Keratinocyte (primary cell): Measurements from ENCODE around the gene SMAD3.

Source experiments
- CTCF ChIP-seq, 3 experiments: IDR thresholded peaks in 1 of 3; conservative IDR thresholded peaks in 1 of 3; optimal IDR thresholded peaks in 1 of 3; 2 replicates in 2 of 3; 3 replicates in 1 of 3; pipeline versions ENCODE3 to v1.5.1; 2011; ENCODE audit warnings: low read length in 3 of 3, mild to moderate bottlenecking in 3 of 3, moderate library complexity in 2 of 3, control low read depth in 1 of 3, inconsistent platforms in 1 of 3; ENCODE audit not compliant: insufficient read depth in 2 of 3; ENCODE audit errors: extremely low read depth in 1 of 3
- EZH2 ChIP-seq: IDR thresholded peaks from one replicate; pipeline ENCODE4 v1.6.1; 2012; ENCODE audit warnings: inconsistent platforms, mild to moderate bottlenecking, low read length, moderate library complexity

- TF ChIP-seq CTCF (optimal IDR thresholded peaks at IDR 0.05 in 1 of 3, IDR thresholded peaks at IDR 0.05 in 1 of 3, conservative IDR thresholded peaks at IDR 0.05 in 1 of 3; ENCODE audit: extremely low read depth in 1 of 3, insufficient read depth in 2 of 3, low read length in 3 of 3) (no peak), EZH2 (no peak)
Observed at GRCh38 chr15:67199881-67200763, 134.7 kb downstream of the SMAD3 start.
